RWPE2 (cell line): ENCODE data around the gene SORCS1.

Experiments
- ATAC-seq: fragments of 200-7000 bp; cut with Tn5 transposase; 3 replicates; pipeline ENCODE4 v1.9.1; 2021; ENCODE audit warnings: low read depth
- DNase-seq: peaks from one replicate; pipeline ENCODE4 v3.0.0-alpha.2; 2020; ENCODE audit warnings: low spot score
- H3K27ac ChIP-seq: fragments of 450-650 bp; 2 replicates; pipeline ENCODE4 v1.5.1; 2017; ENCODE audit warnings: mild to moderate bottlenecking; ENCODE audit not compliant: poor library complexity, severe bottlenecking
- H3K27me3 ChIP-seq: fragments of 250-450 bp; sonication (Bioruptor Pico); 2 replicates; pipeline ENCODE4 v1.5.1; 2021; ENCODE audit warnings: mild to moderate bottlenecking, moderate library complexity; ENCODE audit not compliant: insufficient read depth, poor library complexity, severe bottlenecking
- H3K36me3 ChIP-seq: fragments of 250-450 bp; sonication (Bioruptor Pico); 2 replicates; pipeline ENCODE4 v1.5.1; 2020; ENCODE audit warnings: low read depth, mild to moderate bottlenecking, moderate library complexity
- H3K4me1 ChIP-seq: fragments of 250-450 bp; sonication (Bioruptor Pico); 2 replicates; pipeline ENCODE4 v1.5.1; 2021; ENCODE audit warnings: mild to moderate bottlenecking, moderate library complexity; ENCODE audit not compliant: insufficient read depth, poor library complexity, severe bottlenecking
- H3K4me3 ChIP-seq: fragments of 250-450 bp; sonication (Bioruptor Pico); 2 replicates; pipeline ENCODE4 v1.5.1; 2021; ENCODE audit warnings: mild to moderate bottlenecking, moderate library complexity; ENCODE audit not compliant: severe bottlenecking
- H3K9me3 ChIP-seq: fragments of 250-450 bp; sonication (Bioruptor Pico); 2 replicates; pipeline ENCODE4 v1.5.1; 2021; ENCODE audit warnings: mild to moderate bottlenecking, moderate library complexity; ENCODE audit not compliant: severe bottlenecking
- CTCF ChIP-seq: fragments of 450-650 bp; IDR thresholded peaks from one replicate; pipeline ENCODE4 v1.5.1; 2017; ENCODE audit warnings: mild to moderate bottlenecking, moderate library complexity; ENCODE audit not compliant: poor library complexity, severe bottlenecking

SORCS1 gene

GRCh38 chr10:106863549-106863948 lies 301.0 kb downstream of the SORCS1 start:
- Histone ChIP-seq H3K4me3 (no peak overlapping the region), H3K4me1 (no peaks in the 10 kb centered on the region), H3K27ac (no peak overlapping the region), H3K9me3 (no peaks in the 10 kb centered on the region), H3K27me3 (no peaks in the 10 kb centered on the region), H3K36me3 (no peaks in the 10 kb centered on the region)
- DNase-seq (no peak), ATAC-seq (no peak)
- TF ChIP-seq CTCF: no peak

- DNase-seq: no peak
- Histone ChIP-seq H3K36me3 (no peaks in the 10 kb centered on the region), H3K27me3 (no peaks in the 10 kb centered on the region), H3K9me3 (peaks cover 2% of the 10 kb centered on the region), H3K4me1 (no peaks in the 10 kb centered on the region), H3K4me3 (no peak overlapping the region), H3K27ac (no peak overlapping the region)
- no peak for TF ChIP-seq CTCF
- no peak for ATAC-seq
These were observed 304.4 kb downstream of the SORCS1 start for GRCh38 chr10:106859892-106860652.

GRCh38 chr10:106857728-106858127 lies 306.8 kb downstream of the SORCS1 start:
- Histone ChIP-seq H3K9me3 (peaks cover 2% of the 10 kb centered on the region), H3K4me1 (no peaks in the 10 kb centered on the region), H3K4me3 (no peak overlapping the region), H3K27ac (no peak overlapping the region), H3K36me3 (no peaks in the 10 kb centered on the region), H3K27me3 (no peaks in the 10 kb centered on the region)
- no peak for ATAC-seq
- no peak for DNase-seq
- TF ChIP-seq CTCF: no peak

- Histone ChIP-seq H3K27ac (no peak overlapping the region), H3K27me3 (no peaks in the 10 kb centered on the region), H3K36me3 (no peaks in the 10 kb centered on the region), H3K9me3 (peaks cover 2% of the 10 kb centered on the region), H3K4me3 (no peak overlapping the region), H3K4me1 (no peaks in the 10 kb centered on the region)
- DNase-seq: no peak
- TF ChIP-seq CTCF: no peak
- ATAC-seq: no peak
These were observed 307.3 kb downstream of the SORCS1 start for GRCh38 chr10:106857213-106857612.

- no peak overlapping the region for H3K27ac ChIP-seq
- H3K4me1 ChIP-seq: no peaks in the 10 kb centered on the region
- TF ChIP-seq CTCF: no peak
- H3K27me3 ChIP-seq: peaks cover 5% of the 10 kb centered on the region
- no peak overlapping the region for H3K4me3 ChIP-seq
- DNase-seq (no peak), ATAC-seq (no peak)
- H3K36me3 ChIP-seq: no peaks in the 10 kb centered on the region
- no peaks in the 10 kb centered on the region for H3K9me3 ChIP-seq
These were observed 327.4 kb downstream of the SORCS1 start for GRCh38 chr10:106836933-106837663.
